PC-9 (cell line): ENCODE data around the gene CERKL. TPM values are rescaled to one million over a fixed set of nuclear protein-coding genes. Genes with fewer than 3 reads are reported as not detected.
A peak's percentile ranks its signal among the peaks of the same experiment; 100 is the strongest.

ENCODE experiments used
- BruUV-seq: library from RNA; stranded (reverse); fragments of 400-500 nt; replicated peaks from 2 replicates; lab custom pipeline; 2021; lab: Mats Ljungman, UMichigan
- CTCF ChIA-PET: fragments of 300-600 bp; sonication (Branson Sonifier 250); formaldehyde crosslinking; loops from one replicate; lab custom pipeline; 2022; ENCODE audit warnings: antibody characterized with exemption; lab: Charles Lee
- POLR2A ChIA-PET: fragments of 300-600 bp; sonication (Branson Sonifier 250); formaldehyde crosslinking; loops from one replicate; lab custom pipeline; 2022; ENCODE audit warnings: antibody characterized with exemption; ENCODE audit not compliant: unreplicated experiment; lab: Charles Lee
- DNase-seq, 2 experiments: peaks; one replicate each; pipeline versions ENCODE4 v3.0.0 to v3.0.0-alpha.2; 2015 to 2022; ENCODE audit warnings: mixed read lengths in 1 of 2
- H2AFZ ChIP-seq: fragments of 200-600 bp; sonication (generic); 2 replicates; pipeline ENCODE4 v1.8.1; 2017; ENCODE audit warnings: antibody characterized with exemption
- H3F3A ChIP-seq: fragments of 200-600 bp; sonication (generic); 2 replicates; pipeline ENCODE4 v1.8.1; 2017; ENCODE audit warnings: antibody characterized with exemption, mild to moderate bottlenecking, low read depth; ENCODE audit not compliant: insufficient read depth
- H3K27ac ChIP-seq: fragments of 200-600 bp; sonication (generic); 2 replicates; pipeline ENCODE4 v1.6.1; 2016; ENCODE audit warnings: mixed run types
- H3K27me3 ChIP-seq: fragments of 200-600 bp; sonication (generic); 2 replicates; pipeline ENCODE4 v1.6.1; 2016; ENCODE audit warnings: low read depth, mixed run types; ENCODE audit not compliant: insufficient read depth
- H3K36me3 ChIP-seq: fragments of 200-600 bp; sonication (generic); 2 replicates; pipeline ENCODE4 v1.6.1; 2016; ENCODE audit warnings: low read depth, mixed run types
- H3K4me1 ChIP-seq: fragments of 200-600 bp; sonication (generic); replicated peaks from 2 replicates; pipeline ENCODE4 v1.6.1; 2016; ENCODE audit warnings: mixed run types; ENCODE audit not compliant: insufficient read depth
- H3K4me2 ChIP-seq: fragments of 200-600 bp; sonication (generic); 2 replicates; pipeline ENCODE4 v1.6.1; 2017; ENCODE audit warnings: mixed run types
- H3K4me3 ChIP-seq: fragments of 200-600 bp; sonication (generic); 2 replicates; pipeline ENCODE4 v1.6.1; 2016; ENCODE audit warnings: mixed run types
- H3K79me2 ChIP-seq: fragments of 200-600 bp; sonication (generic); 2 replicates; pipeline ENCODE4 v1.6.1; 2017; ENCODE audit warnings: low read depth, mixed run types
- H3K9me2 ChIP-seq: fragments of 200-600 bp; sonication (generic); 2 replicates; pipeline ENCODE4 v1.8.1; 2017; ENCODE audit warnings: mild to moderate bottlenecking; ENCODE audit not compliant: insufficient read depth
- H3K9me3 ChIP-seq: fragments of 200-600 bp; sonication (generic); 2 replicates; pipeline ENCODE4 v1.8.1; 2016; ENCODE audit warnings: low read depth; ENCODE audit not compliant: insufficient read depth
- H4K20me1 ChIP-seq: fragments of 200-600 bp; sonication (generic); 2 replicates; pipeline ENCODE4 v1.8.1; 2017; ENCODE audit not compliant: insufficient read depth
- EZH2 ChIP-seq: fragments of 200-600 bp; sonication (generic); IDR thresholded peaks from 2 replicates; pipeline ENCODE4 v1.8.0; 2017; ENCODE audit warnings: antibody characterized with exemption, low read depth
- intact Hi-C: fragments of 100-400 bp; cut with micrococcal nuclease; formaldehyde crosslinking; loops from one replicate; pipeline ENCODE4 v1.10.0; 2022; ENCODE audit not compliant: unreplicated experiment
- total RNA-seq: library from RNA; stranded (reverse); gene quantifications from 2 replicates; pipeline ENCODE4 v1.2.3, GENCODE V29; 2021
- TF ChIP-seq, protein P1 (sequence below): fragments of 200-600 bp; sonication (generic); conservative IDR thresholded peaks from 2 replicates; pipeline ENCODE4 v1.6.1; 2017; ENCODE audit warnings: mixed run types, antibody characterized with exemption, mild to moderate bottlenecking, moderate library complexity

The CERKL gene
- total RNA-seq, 1 experiment from 2014 or later = 1.6 TPM

DNA sequence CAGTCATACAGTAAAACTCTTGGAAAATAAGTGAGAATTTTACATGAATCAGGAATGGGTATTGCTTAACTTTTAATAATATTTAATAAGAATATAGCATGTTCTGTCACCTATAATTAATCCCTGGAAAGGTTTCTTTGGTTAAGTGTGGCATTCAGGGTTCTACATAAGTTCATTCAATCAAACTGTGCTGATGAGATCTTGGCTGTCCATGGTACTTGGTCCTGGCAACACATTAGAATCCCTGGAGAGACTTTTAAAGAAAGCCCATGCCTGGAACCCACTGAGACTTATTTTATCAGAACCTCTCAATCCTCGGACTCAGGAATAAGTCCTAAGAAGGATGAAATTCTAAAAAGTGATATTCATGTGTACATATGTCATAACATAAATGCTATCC is 60.3 kb downstream of the CERKL start:
- no peak overlapping the region for H2AFZ ChIP-seq
- H4K20me1 ChIP-seq = no peaks in the 10 kb centered on the region
- no TSS peak for BruUV-seq
- no peaks in the 10 kb centered on the region for H3K9me3 ChIP-seq
- no peaks in the 10 kb centered on the region for H3F3A ChIP-seq
- H3K9me2 ChIP-seq = no peaks in the 10 kb centered on the region; the same call in 1 of the 2 replicates
- no peak overlapping the region for H3K4me2 ChIP-seq
- no peak overlapping the region for H3K27ac ChIP-seq
- H3K79me2 ChIP-seq = no peaks in the 10 kb centered on the region
- H3K27me3 ChIP-seq = no peaks in the 10 kb centered on the region
- DNase-seq = no peak
- H3K4me3 ChIP-seq = no peak overlapping the region
- POLR2A ChIA-PET = no interaction called here
- TF ChIP-seq, protein P1, sequence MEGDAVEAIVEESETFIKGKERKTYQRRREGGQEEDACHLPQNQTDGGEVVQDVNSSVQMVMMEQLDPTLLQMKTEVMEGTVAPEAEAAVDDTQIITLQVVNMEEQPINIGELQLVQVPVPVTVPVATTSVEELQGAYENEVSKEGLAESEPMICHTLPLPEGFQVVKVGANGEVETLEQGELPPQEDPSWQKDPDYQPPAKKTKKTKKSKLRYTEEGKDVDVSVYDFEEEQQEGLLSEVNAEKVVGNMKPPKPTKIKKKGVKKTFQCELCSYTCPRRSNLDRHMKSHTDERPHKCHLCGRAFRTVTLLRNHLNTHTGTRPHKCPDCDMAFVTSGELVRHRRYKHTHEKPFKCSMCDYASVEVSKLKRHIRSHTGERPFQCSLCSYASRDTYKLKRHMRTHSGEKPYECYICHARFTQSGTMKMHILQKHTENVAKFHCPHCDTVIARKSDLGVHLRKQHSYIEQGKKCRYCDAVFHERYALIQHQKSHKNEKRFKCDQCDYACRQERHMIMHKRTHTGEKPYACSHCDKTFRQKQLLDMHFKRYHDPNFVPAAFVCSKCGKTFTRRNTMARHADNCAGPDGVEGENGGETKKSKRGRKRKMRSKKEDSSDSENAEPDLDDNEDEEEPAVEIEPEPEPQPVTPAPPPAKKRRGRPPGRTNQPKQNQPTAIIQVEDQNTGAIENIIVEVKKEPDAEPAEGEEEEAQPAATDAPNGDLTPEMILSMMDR = no peak
- CTCF ChIA-PET = no interaction called here
- no peaks in the 10 kb centered on the region for H3K36me3 ChIP-seq
- intact Hi-C loops = no loop called here
- no peaks in the 10 kb centered on the region for H3K4me1 ChIP-seq

DNA sequence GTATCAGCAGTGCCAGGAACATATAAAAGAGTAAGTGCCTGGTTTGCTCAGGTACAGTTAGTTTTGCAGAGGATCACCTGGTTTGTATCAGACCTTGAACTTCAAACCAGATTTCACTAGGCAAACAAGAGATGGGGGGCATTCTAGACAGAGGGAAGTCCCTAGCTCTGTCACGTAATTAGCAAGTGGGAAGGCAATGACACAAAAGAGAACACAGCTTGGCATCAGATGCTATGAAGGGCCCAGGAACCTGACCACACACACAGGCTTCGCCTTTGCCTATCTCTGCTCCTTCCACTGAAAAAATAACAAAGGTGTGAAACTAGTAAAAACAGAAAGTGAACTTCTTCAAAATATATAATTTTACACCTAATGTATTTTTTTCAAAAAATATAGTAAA is 62.6 kb downstream of the CERKL start:
- H4K20me1 ChIP-seq = no peaks in the 10 kb centered on the region
- no peaks in the 10 kb centered on the region; the same call in 1 of the 2 replicates for H3K9me3 ChIP-seq
- no peak overlapping the region for H3K4me2 ChIP-seq
- ChIA-PET CTCF (no interaction called here), POLR2A (no interaction called here)
- BruUV-seq = no TSS peak
- no peaks in the 10 kb centered on the region for H3K79me2 ChIP-seq
- intact Hi-C loops = no loop called here
- peaks cover 4% of the 10 kb centered on the region; the same call in 1 of the 2 replicates for H3K4me1 ChIP-seq
- H3K27me3 ChIP-seq = no peaks in the 10 kb centered on the region
- H3F3A ChIP-seq = no peaks in the 10 kb centered on the region
- DNase-seq = no peak
- H3K9me2 ChIP-seq = no peaks in the 10 kb centered on the region
- TF ChIP-seq, protein P1 = no peak
- no peak for TF ChIP-seq EZH2
- no peak overlapping the region for H3K4me3 ChIP-seq
- no peak overlapping the region for H3K27ac ChIP-seq
- no peaks in the 10 kb centered on the region for H3K36me3 ChIP-seq
- no peak overlapping the region for H2AFZ ChIP-seq

DNA sequence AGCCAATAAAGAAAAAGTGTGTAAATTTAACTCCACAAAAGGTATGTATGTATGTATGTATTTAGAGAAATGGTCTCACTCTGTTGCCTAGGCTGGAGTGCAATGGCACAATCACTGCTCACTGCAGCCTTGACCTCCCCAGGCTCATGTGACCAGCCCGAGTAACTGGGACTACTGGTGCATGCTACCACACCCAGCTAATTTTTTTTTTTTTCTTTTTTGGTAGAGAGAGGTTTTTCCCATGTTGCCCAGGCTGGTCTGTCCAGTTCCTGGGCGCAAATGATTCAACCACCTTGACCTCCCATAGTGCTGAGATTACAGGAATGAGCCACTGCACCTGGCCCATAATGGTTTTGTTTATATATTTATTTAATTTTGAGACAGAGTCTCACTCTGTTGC is 67.1 kb downstream of the CERKL start:
- H3K79me2 ChIP-seq = no peaks in the 10 kb centered on the region
- ChIA-PET POLR2A (no interaction called here), CTCF (no interaction called here)
- H3K36me3 ChIP-seq = no peaks in the 10 kb centered on the region
- peaks cover 4% of the 10 kb centered on the region; the same call in 1 of the 2 replicates for H3K4me1 ChIP-seq
- DNase-seq = peak in 1 of 2 experiments; percentile 19
- H3K27ac ChIP-seq = no peak overlapping the region
- no peak for TF ChIP-seq EZH2
- TF ChIP-seq, protein P1 = no peak
- no peak overlapping the region for H2AFZ ChIP-seq
- no peak overlapping the region for H3K4me2 ChIP-seq
- no peaks in the 10 kb centered on the region for H3F3A ChIP-seq
- no peaks in the 10 kb centered on the region for H3K9me2 ChIP-seq
- H3K27me3 ChIP-seq = no peaks in the 10 kb centered on the region
- H4K20me1 ChIP-seq = no peaks in the 10 kb centered on the region
- no TSS peak for BruUV-seq
- H3K9me3 ChIP-seq = no peaks in the 10 kb centered on the region; the same call in 1 of the 2 replicates
- H3K4me3 ChIP-seq = no peak overlapping the region
- intact Hi-C loops = no loop called here
